K562 (cell line): ENCODE data around the gene HOXB6. TPM values are rescaled to one million over a fixed set of nuclear protein-coding genes. Genes with fewer than 3 reads are reported as not detected.

Experiments used
- BHLHE40 ChIP-seq: IDR thresholded peaks from 2 replicates; pipeline ENCODE4 v1.6.1; 2011; ENCODE audit warnings: low read length, improper control_type of control experiment
- CGGBP1 ChIP-seq: fragments of 250-450 bp; sonication (Bioruptor Pico); IDR thresholded peaks from 2 replicates; pipeline ENCODE4 v1.9.0; 2021; ENCODE audit warnings: mild to moderate bottlenecking
- HINFP ChIP-seq: fragments of 450-650 bp; conservative IDR thresholded peaks from 2 replicates; pipeline ENCODE4 v1.6.1; 2016; ENCODE audit warnings: missing genetic modification characterization, low read depth, mild to moderate bottlenecking, control low read depth, missing compliant biosample characterization
- MTA2 ChIP-seq: fragments of 450-650 bp; IDR thresholded peaks from 2 replicates; pipeline ENCODE4 v1.6.1; 2016; ENCODE audit warnings: low read depth
- NCOA1 ChIP-seq: fragments of 450-650 bp; IDR thresholded peaks from 2 replicates; pipeline ENCODE4 v1.6.1; 2016; ENCODE audit warnings: low read depth
- POLR2G ChIP-seq: fragments of 200-400 bp; formaldehyde crosslinking; IDR thresholded peaks from 2 replicates; pipeline ENCODE4 v1.6.1; 2017; ENCODE audit warnings: low read depth, mild to moderate bottlenecking, antibody characterized with exemption, low read length, moderate library complexity
- RFX5 ChIP-seq: IDR thresholded peaks from 2 replicates; pipeline ENCODE4 v1.6.1; 2011; ENCODE audit warnings: low read depth, mild to moderate bottlenecking, improper control_type of control experiment, low read length
- RNF2 ChIP-seq: sonication (generic); IDR thresholded peaks from 2 replicates; pipeline ENCODE4 v1.6.1; 2016
- STAG1 ChIP-seq: sonication (generic); formaldehyde crosslinking; IDR thresholded peaks from 2 replicates; pipeline ENCODE4 v1.5.0; 2020; ENCODE audit warnings: missing genetic modification reagents, borderline replicate concordance
- THAP7 ChIP-seq: fragments of 250-450 bp; sonication (Bioruptor Pico); IDR thresholded peaks from 2 replicates; pipeline ENCODE4 v1.5.0; 2021
- TRIM28 ChIP-seq: fragments of 450-650 bp; IDR thresholded peaks from 2 replicates; pipeline ENCODE4 v1.6.1; 2017
- ZC3H4 ChIP-seq: sonication (generic); formaldehyde crosslinking; IDR thresholded peaks from 2 replicates; pipeline ENCODE4 v1.9.0; 2021; ENCODE audit warnings: missing genetic modification reagents, borderline replicate concordance
- ZNF592 ChIP-seq: fragments of 450-650 bp; IDR thresholded peaks from 2 replicates; pipeline ENCODE4 v1.6.1; 2017; ENCODE audit warnings: antibody characterized with exemption, mild to moderate bottlenecking
- ZNF668 ChIP-seq: fragments of 250-450 bp; sonication (Bioruptor Pico); IDR thresholded peaks from 2 replicates; pipeline ENCODE4 v1.8.0; 2022; ENCODE audit warnings: mild to moderate bottlenecking, inconsistent platforms
- polyA plus RNA-seq, 8 experiments: library from polyadenylated mRNA; depleted of rRNA in 4 of 8; stranded (reverse) in 5 of 8; unstranded in 3 of 8; fragments of >200 nt; fragmentation: Nextera tagmentation in 2 of 8; fragmentation: Illumina TruSeq in 1 of 8; extraction: Ambion mirVana in 2 of 8; extraction: Trizol in 1 of 8; gene quantifications; 2 replicates each; pipeline versions ENCODE4 v1.2.1 to v1.2.3, GENCODE V29; 2011 to 2014; ENCODE audit warnings: inconsistent platforms in 1 of 8, missing spikeins in 1 of 8
- total RNA-seq, 7 experiments: library from RNA; depleted of rRNA in 6 of 7; stranded (reverse); fragments of >200 nt in 6 of 7; fragmentation: Illumina TruSeq in 2 of 7; extraction: Trizol in 2 of 7; gene quantifications; 2 replicates each; pipeline versions ENCODE4 v1.2.1 to v1.2.3, GENCODE V29; 2011 to 2021; ENCODE audit warnings: low replicate concordance in 1 of 7

HOXB6 gene
- total and polyA plus RNA-seq, 9 of the 15 experiments (the other 6 are each of a cell fraction or from before 2014, with no cell fraction given) = 1.2 to 14.8 (median 4.9) TPM

GRCh38 chr17:48584223-48584741 is 20.5 kb downstream of the HOXB6 start (continued):
- TF ChIP-seq MTA2 (no peak), BHLHE40 (no peak), THAP7 (CRISPR knock-in tag) (0 out of 2 replicates have a peak, but pooled peaks have one; percentile 13), HINFP (tag) (no peak), ZC3H4 (CRISPR knock-in tag) (no peak), POLR2G (no peak), RFX5 (no peak), NCOA1 (no peak), CGGBP1 (CRISPR knock-in tag) (no peak), ZNF668 (CRISPR knock-in tag) (no peak), ZNF592 (0 out of 2 replicates have a peak, but pooled peaks have one; percentile 24), RNF2 (no peak), STAG1 (CRISPR knock-in tag) (no peak), TRIM28 (no peak)
